Liver (tissue), 9 donors: ENCODE results near the gene ALG10. TPM values are rescaled to one million over a fixed set of nuclear protein-coding genes. Genes with fewer than 3 reads are reported as not detected.
"Not testable (repeated sequence)": the region's sequence is repeated elsewhere in the genome, so short reads cannot be mapped to it uniquely, and the experiment has no call there.

Experiments
- DNase-seq: peaks from one replicate; pipeline ENCODE4 v3.0.0-alpha.2; 2017; ENCODE audit warnings: low spot score
- H3K27ac ChIP-seq, 2 donors: one replicate each; pipeline ENCODE4 v1.7.0; 2013; ENCODE audit warnings: inconsistent platforms in 2 of 2, low read length in 2 of 2, control low read depth in 1 of 2, low read depth in 1 of 2, mild to moderate bottlenecking in 1 of 2
- H3K27me3 ChIP-seq, 4 donors: one replicate each; pipeline versions ENCODE4 v1.6.1 to v1.7.0; 2013; ENCODE audit warnings: low read length in 3 of 4, inconsistent platforms in 1 of 4, mild to moderate bottlenecking in 1 of 4, moderate library complexity in 1 of 4; ENCODE audit not compliant: control insufficient read depth in 4 of 4, insufficient read depth in 4 of 4
- H3K36me3 ChIP-seq, 4 donors: one replicate each; pipeline versions ENCODE4 v1.6.1 to v1.7.0; 2013; ENCODE audit warnings: low read length in 3 of 4, mild to moderate bottlenecking in 3 of 4, low read depth in 1 of 4, moderate library complexity in 1 of 4; ENCODE audit not compliant: control insufficient read depth in 4 of 4, insufficient read depth in 3 of 4
- H3K4me1 ChIP-seq, 4 donors: one replicate each; pipeline versions ENCODE4 v1.6.1 to v1.7.0; 2013; ENCODE audit warnings: low read length in 3 of 4, mild to moderate bottlenecking in 3 of 4, moderate library complexity in 1 of 4; ENCODE audit not compliant: control insufficient read depth in 4 of 4, insufficient read depth in 4 of 4
- H3K4me3 ChIP-seq, 3 donors: one replicate each; pipeline versions ENCODE4 v1.6.1 to v1.7.0; 2013; ENCODE audit warnings: low read length in 3 of 3, control low read depth in 1 of 3, low read depth in 1 of 3, mild to moderate bottlenecking in 1 of 3
- H3K9ac ChIP-seq, 2 donors: one replicate each; pipeline ENCODE4 v1.7.0; 2013; ENCODE audit warnings: low read length in 2 of 2, mild to moderate bottlenecking in 2 of 2, moderate library complexity in 2 of 2, control low read depth in 1 of 2, low read depth in 1 of 2
- H3K9me3 ChIP-seq, 4 donors: one replicate each; pipeline versions ENCODE4 v1.6.1 to v1.7.0; 2013; ENCODE audit warnings: low read length in 3 of 4; ENCODE audit not compliant: control insufficient read depth in 4 of 4
- GABPA ChIP-seq, 2 donors: IDR thresholded peaks in 1 of 2; conservative IDR thresholded peaks in 1 of 2; 2 replicates each; pipeline ENCODE4 v1.6.1; 2016; ENCODE audit warnings: antibody characterized with exemption in 2 of 2, mild to moderate bottlenecking in 1 of 2, moderate library complexity in 1 of 2
- HNF4G ChIP-seq: IDR thresholded peaks from 2 replicates; pipeline ENCODE4 v1.6.1; 2016; ENCODE audit warnings: antibody characterized with exemption
- JUND ChIP-seq, 2 donors: IDR thresholded peaks; 2 replicates each; pipeline ENCODE4 v1.6.1; 2016; ENCODE audit warnings: antibody characterized with exemption in 2 of 2
- RXRA ChIP-seq, 2 donors: IDR thresholded peaks; 2 replicates each; pipeline ENCODE4 v1.6.1; 2017 to 2018; ENCODE audit warnings: antibody characterized with exemption in 2 of 2, mild to moderate bottlenecking in 1 of 2
- TAF1 ChIP-seq: conservative IDR thresholded peaks from 2 replicates; pipeline ENCODE4 v1.6.1; 2016; ENCODE audit warnings: antibody characterized with exemption, mild to moderate bottlenecking
- WGBS: extraction: QIAGEN DNeasy Blood & Tissue Kit; methylation state at CpG from one replicate; pipeline ENCODE4 v1.1.7; 2013; 5-methylcytosine and 5-hydroxymethylcytosine counted together
- polyA plus RNA-seq, 2 donors: library from polyadenylated mRNA; stranded (reverse) in 1 of 2; unstranded in 1 of 2; fragments of 200-250 nt in 1 of 2; fragments of >200 nt in 1 of 2; fragmentation: Nextera tagmentation in 1 of 2; extraction: Ambion mirVana in 1 of 2; gene quantifications; one replicate each; pipeline versions ENCODE4 v1.2.1 to v1.2.3, GENCODE V29; 2013 to 2015
- total RNA-seq, 2 donors: library from RNA; depleted of rRNA; stranded (reverse); fragments of >200 nt; gene quantifications; one replicate each; pipeline ENCODE4 v1.2.3, GENCODE V29; 2014
- TF ChIP-seq, protein P1 (sequence below): IDR thresholded peaks from 2 replicates; pipeline ENCODE4 v1.6.1; 2016; ENCODE audit warnings: antibody characterized with exemption
- TF ChIP-seq, protein P2 (sequence below): IDR thresholded peaks from 2 replicates; pipeline ENCODE4 v1.6.1; 2016; ENCODE audit warnings: antibody characterized with exemption
- TF ChIP-seq, protein P3 (sequence below): IDR thresholded peaks from 2 replicates; pipeline ENCODE4 v1.6.1; 2016; ENCODE audit warnings: antibody characterized with exemption, mild to moderate bottlenecking
- TF ChIP-seq, protein P4 (sequence below): IDR thresholded peaks from 2 replicates; pipeline ENCODE4 v1.6.1; 2016; ENCODE audit warnings: antibody characterized with exemption
- donor health status: healthy.
- donor health status: healthy.
- donor health status: healthy.
- donor health status: healthy.
- donor health status: healthy.

The ALG10 gene
- total and polyA plus RNA-seq, 4 donors = 0.44 to 12.7 (median 4.2) TPM

DNA sequence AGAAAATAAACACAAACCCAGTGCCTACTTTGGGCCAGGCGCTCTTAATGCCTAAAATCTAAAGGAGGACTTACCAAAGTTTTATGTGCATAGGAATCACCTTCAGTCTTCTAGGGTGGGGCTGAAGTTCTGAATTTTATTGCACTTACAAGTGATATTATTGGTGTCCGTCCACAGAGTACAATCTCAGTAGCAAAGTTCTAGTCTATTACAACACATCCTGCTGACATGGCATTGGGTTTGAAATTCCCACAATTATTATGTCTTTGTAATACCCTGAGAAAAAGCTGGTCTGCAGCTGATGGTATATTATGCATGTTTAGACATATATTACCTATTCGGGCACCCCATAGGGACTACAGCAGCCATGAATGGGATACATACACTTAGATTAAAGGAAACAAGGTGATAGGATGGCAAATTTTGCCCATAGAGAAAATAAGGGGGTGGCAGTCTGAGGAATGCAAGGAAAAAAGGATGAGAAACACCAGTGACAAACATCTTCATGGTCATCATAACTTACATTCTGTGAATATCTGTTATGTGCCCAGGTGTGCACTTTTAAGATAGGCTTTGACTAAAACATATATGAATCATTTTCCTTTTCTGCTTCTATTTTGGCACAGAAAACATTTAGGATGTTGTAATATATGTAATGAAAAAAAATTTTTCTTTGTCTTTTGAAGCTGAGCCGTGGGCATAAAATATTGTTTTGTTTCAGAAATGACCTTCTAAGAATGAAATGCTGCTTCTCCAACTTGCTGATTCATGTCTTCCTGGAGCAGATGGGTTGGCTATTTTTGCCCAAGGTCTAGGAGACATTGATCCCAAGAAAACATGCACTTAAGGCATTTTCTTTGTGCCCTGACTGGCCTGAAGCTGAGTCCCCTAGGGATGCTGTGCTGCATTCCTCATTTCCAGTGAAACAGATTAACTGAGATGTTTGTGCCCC is 27.2 kb upstream of the ALG10 start:
- Histone ChIP-seq H3K27me3 (no peaks in the 10 kb centered on the region), H3K27ac (no peak overlapping the region), H3K9me3 (no peaks in the 10 kb centered on the region), H3K9ac (no peak overlapping the region), H3K4me3 (no peak overlapping the region), H3K4me1 (no peaks in the 10 kb centered on the region), H3K36me3 (no peaks in the 10 kb centered on the region)
- no peak for DNase-seq
- 77% methylated on average over 4 of the region's 4 CpGs for WGBS
- TF ChIP-seq, protein P1, sequence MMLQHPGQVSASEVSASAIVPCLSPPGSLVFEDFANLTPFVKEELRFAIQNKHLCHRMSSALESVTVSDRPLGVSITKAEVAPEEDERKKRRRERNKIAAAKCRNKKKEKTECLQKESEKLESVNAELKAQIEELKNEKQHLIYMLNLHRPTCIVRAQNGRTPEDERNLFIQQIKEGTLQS = no peak
- TF ChIP-seq HNF4G = no peak
- no peak for TF ChIP-seq TAF1
- TF ChIP-seq, protein P2, sequence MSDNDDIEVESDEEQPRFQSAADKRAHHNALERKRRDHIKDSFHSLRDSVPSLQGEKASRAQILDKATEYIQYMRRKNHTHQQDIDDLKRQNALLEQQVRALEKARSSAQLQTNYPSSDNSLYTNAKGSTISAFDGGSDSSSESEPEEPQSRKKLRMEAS = no peak
- no peak for TF ChIP-seq GABPA (IDR thresholded peaks at IDR 0.05 in 1 of 2, conservative IDR thresholded peaks at IDR 0.05 in 1 of 2)

DNA sequence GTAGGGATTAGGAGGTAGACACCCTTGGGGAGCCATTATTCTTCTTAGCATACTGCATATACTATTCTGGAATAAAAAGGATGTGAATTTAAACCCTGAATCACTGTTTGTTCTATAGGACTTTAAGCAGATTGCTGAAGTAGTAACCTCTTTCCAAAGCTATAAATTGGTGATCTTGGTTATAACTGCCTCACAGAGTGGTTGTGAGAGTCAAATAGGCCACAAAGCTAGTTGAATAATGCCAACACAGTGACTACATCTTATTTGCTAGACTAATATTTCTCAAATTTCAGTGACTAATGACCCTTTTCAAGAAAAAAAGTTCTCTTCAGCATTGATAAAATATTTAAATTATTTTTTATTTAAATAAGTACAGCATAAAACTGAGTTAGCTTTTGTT is 13.5 kb upstream of the ALG10 start:
- H3K9me3 ChIP-seq, H3K9ac ChIP-seq, H3K27me3 ChIP-seq, H3K4me1 ChIP-seq, H3K4me3 ChIP-seq, H3K27ac ChIP-seq, H3K36me3 ChIP-seq, DNase-seq: not testable (repeated sequence)

DNA sequence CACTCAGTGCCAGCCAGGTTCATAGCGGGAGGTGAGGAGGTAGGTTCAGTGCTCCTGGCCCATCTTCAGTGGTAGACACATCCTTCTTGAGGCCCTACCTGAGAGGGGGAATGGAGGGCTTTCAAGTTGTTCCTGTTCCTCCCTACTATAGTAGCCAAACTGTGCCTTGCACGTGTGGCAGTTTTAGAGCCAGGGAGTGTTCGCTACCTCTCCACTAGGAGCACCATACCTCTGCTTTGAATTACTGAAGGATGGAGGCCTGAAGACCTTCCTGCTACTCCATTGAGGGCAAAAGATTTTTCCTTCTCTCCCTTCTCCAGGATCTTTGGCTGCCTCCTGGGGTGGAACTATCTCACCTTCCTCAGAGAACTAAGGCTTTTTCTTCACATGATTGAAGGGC is 5.9 kb upstream of the ALG10 start:
- WGBS = 79% methylated on average over 3 of the region's 3 CpGs
- H3K27ac ChIP-seq = no peak overlapping the region
- H3K4me1 ChIP-seq = peaks cover 0 to under 1% (median under 1%) of the 10 kb centered on the region in 4 donors
- H3K9ac ChIP-seq = no peak overlapping the region
- DNase-seq = no peak
- no peaks in the 10 kb centered on the region for H3K27me3 ChIP-seq
- H3K9me3 ChIP-seq = no peaks in the 10 kb centered on the region
- H3K4me3 ChIP-seq = no peak overlapping the region
- TF ChIP-seq, protein P3, sequence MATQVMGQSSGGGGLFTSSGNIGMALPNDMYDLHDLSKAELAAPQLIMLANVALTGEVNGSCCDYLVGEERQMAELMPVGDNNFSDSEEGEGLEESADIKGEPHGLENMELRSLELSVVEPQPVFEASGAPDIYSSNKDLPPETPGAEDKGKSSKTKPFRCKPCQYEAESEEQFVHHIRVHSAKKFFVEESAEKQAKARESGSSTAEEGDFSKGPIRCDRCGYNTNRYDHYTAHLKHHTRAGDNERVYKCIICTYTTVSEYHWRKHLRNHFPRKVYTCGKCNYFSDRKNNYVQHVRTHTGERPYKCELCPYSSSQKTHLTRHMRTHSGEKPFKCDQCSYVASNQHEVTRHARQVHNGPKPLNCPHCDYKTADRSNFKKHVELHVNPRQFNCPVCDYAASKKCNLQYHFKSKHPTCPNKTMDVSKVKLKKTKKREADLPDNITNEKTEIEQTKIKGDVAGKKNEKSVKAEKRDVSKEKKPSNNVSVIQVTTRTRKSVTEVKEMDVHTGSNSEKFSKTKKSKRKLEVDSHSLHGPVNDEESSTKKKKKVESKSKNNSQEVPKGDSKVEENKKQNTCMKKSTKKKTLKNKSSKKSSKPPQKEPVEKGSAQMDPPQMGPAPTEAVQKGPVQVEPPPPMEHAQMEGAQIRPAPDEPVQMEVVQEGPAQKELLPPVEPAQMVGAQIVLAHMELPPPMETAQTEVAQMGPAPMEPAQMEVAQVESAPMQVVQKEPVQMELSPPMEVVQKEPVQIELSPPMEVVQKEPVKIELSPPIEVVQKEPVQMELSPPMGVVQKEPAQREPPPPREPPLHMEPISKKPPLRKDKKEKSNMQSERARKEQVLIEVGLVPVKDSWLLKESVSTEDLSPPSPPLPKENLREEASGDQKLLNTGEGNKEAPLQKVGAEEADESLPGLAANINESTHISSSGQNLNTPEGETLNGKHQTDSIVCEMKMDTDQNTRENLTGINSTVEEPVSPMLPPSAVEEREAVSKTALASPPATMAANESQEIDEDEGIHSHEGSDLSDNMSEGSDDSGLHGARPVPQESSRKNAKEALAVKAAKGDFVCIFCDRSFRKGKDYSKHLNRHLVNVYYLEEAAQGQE = no peak
- TF ChIP-seq JUND (IDR thresholded peaks at IDR 0.05) (no peak), RXRA (IDR thresholded peaks at IDR 0.05) (no peak), GABPA (IDR thresholded peaks at IDR 0.05 in 1 of 2, conservative IDR thresholded peaks at IDR 0.05 in 1 of 2) (no peak)
- TF ChIP-seq, protein P4, sequence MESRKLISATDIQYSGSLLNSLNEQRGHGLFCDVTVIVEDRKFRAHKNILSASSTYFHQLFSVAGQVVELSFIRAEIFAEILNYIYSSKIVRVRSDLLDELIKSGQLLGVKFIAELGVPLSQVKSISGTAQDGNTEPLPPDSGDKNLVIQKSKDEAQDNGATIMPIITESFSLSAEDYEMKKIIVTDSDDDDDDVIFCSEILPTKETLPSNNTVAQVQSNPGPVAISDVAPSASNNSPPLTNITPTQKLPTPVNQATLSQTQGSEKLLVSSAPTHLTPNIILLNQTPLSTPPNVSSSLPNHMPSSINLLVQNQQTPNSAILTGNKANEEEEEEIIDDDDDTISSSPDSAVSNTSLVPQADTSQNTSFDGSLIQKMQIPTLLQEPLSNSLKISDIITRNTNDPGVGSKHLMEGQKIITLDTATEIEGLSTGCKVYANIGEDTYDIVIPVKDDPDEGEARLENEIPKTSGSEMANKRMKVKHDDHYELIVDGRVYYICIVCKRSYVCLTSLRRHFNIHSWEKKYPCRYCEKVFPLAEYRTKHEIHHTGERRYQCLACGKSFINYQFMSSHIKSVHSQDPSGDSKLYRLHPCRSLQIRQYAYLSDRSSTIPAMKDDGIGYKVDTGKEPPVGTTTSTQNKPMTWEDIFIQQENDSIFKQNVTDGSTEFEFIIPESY = no peak
- H3K36me3 ChIP-seq = no peaks in the 10 kb centered on the region
